ENCODE results near the gene OLFM1.

OLFM1 gene

DNA sequence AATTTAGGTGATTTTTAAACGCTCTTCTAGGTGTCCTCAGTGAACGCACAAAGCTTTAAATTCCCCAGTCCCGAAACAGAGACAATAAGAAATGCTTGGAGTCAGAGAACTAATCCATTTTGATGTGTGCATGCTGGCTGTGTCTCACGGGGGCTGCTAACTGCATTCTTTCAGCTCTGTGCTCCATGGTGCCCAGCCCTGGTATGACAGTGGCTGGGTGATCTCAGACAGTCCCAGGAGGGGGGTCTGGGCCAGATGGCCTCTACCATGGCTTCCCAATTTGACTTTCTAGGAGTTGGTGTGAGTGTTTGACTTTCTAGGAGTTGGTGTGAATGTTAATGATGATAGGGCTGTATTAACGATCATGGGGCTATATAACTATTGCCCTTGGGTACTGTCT lies 12.1 kb downstream of the OLFM1 start:
- Histone ChIP-seq H3K4me1 (ENCODE audit: control insufficient read depth in 1 of 2, insufficient read depth in 2 of 2, low read length in 2 of 2) (no peaks in the 10 kb centered on the region), H3K27ac (ENCODE audit: low read depth, low read length) (no peak overlapping the region), H3K36me3 (ENCODE audit: control insufficient read depth in 1 of 2, insufficient read depth in 2 of 2, low read length in 2 of 2) (no peaks in the 10 kb centered on the region), H3K9ac (ENCODE audit: low read depth in 1 of 2, low read length in 2 of 2) (no peak overlapping the region), H3K27me3 (ENCODE audit: control insufficient read depth in 1 of 2, insufficient read depth in 2 of 2, low read length in 2 of 2) (no peaks in the 10 kb centered on the region), H3K9me3 (ENCODE audit: control insufficient read depth in 1 of 2, low read length in 2 of 2) (no peaks in the 10 kb centered on the region), H3K4me3 (ENCODE audit: low read depth in 1 of 2, low read length in 2 of 2) (no peak overlapping the region)

DNA sequence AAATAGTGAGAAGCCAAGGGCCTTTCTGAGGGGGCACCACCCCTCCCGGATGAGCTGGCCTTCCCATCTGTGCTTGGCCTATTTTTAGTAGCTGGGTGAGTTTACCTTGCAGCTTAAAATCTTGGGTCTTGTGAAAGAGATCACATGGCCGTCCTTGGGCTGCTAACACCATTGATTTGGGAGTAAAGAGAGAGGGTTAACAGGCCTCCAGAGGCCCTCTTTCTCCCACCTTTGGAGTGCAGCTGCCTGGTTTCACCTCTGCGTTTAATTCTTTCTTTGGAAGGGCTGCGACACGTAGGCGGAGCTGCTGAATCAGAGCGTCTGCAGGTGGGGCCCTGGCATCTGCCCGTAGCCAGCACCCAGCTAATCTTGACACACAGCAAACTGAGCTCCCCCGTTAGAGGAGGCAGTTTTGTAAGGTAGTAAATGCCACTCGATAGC lies 12.8 kb downstream of the OLFM1 start:
- no peaks in the 10 kb centered on the region for H3K27me3 ChIP-seq (ENCODE audit: control insufficient read depth in 1 of 2, insufficient read depth in 2 of 2, low read length in 2 of 2)
- H3K4me1 ChIP-seq (ENCODE audit: control insufficient read depth in 1 of 2, insufficient read depth in 2 of 2, low read length in 2 of 2): no peaks in the 10 kb centered on the region
- no peak overlapping the region for H3K4me3 ChIP-seq (ENCODE audit: low read depth in 1 of 2, low read length in 2 of 2)
- no peak overlapping the region for H3K9ac ChIP-seq (ENCODE audit: low read depth in 1 of 2, low read length in 2 of 2)
- H3K36me3 ChIP-seq (ENCODE audit: control insufficient read depth in 1 of 2, insufficient read depth in 2 of 2, low read length in 2 of 2): no peaks in the 10 kb centered on the region
- H3K27ac ChIP-seq (ENCODE audit: low read depth, low read length): no peak overlapping the region
- no peaks in the 10 kb centered on the region for H3K9me3 ChIP-seq (ENCODE audit: control insufficient read depth in 1 of 2, low read length in 2 of 2)

GRCh38 chr9:135100725-135101410 lies 13.4 kb downstream of the OLFM1 start:
- H3K4me1 ChIP-seq (ENCODE audit: control insufficient read depth in 1 of 2, insufficient read depth in 2 of 2, low read length in 2 of 2): no peaks in the 10 kb centered on the region
- H3K27ac ChIP-seq (ENCODE audit: low read depth, low read length): no peak overlapping the region
- no peaks in the 10 kb centered on the region for H3K36me3 ChIP-seq (ENCODE audit: control insufficient read depth in 1 of 2, insufficient read depth in 2 of 2, low read length in 2 of 2)
- H3K4me3 ChIP-seq (ENCODE audit: low read depth in 1 of 2, low read length in 2 of 2): no peak overlapping the region
- no peak overlapping the region for H3K9ac ChIP-seq (ENCODE audit: low read depth in 1 of 2, low read length in 2 of 2)
- no peaks in the 10 kb centered on the region for H3K27me3 ChIP-seq (ENCODE audit: control insufficient read depth in 1 of 2, insufficient read depth in 2 of 2, low read length in 2 of 2)
- H3K9me3 ChIP-seq (ENCODE audit: control insufficient read depth in 1 of 2, low read length in 2 of 2): no peaks in the 10 kb centered on the region

- Histone ChIP-seq H3K9ac (ENCODE audit: low read depth in 1 of 2, low read length in 2 of 2) (no peak overlapping the region), H3K27me3 (ENCODE audit: control insufficient read depth in 1 of 2, insufficient read depth in 2 of 2, low read length in 2 of 2) (no peaks in the 10 kb centered on the region), H3K36me3 (ENCODE audit: control insufficient read depth in 1 of 2, insufficient read depth in 2 of 2, low read length in 2 of 2) (no peaks in the 10 kb centered on the region), H3K9me3 (ENCODE audit: control insufficient read depth in 1 of 2, low read length in 2 of 2) (no peaks in the 10 kb centered on the region), H3K4me3 (ENCODE audit: low read depth in 1 of 2, low read length in 2 of 2) (no peak overlapping the region), H3K4me1 (ENCODE audit: control insufficient read depth in 1 of 2, insufficient read depth in 2 of 2, low read length in 2 of 2) (no peaks in the 10 kb centered on the region), H3K27ac (ENCODE audit: low read depth, low read length) (no peak overlapping the region)
Observed at GRCh38 chr9:135101486-135101885, 14.0 kb downstream of the OLFM1 start.

DNA sequence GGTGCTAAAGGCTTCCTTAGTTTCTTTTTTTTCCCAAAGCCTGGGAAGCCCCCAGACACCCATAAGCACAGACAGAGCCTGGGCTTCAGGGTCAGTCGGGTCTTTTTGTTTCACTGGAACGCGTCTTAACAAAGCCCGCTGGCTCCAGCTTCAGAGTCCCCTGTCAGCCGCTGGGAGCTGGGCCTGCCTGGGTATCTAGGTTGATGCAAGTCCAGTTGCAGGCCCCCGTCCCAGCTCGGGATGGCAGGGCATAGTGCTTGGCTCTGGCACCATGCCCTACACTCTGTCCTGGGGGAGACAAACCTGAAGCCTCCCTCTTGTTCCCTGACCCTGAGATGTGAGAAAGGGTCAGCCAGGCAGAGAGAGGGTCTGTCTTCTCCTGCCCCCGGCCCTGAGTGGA lies 14.5 kb downstream of the OLFM1 start:
- Histone ChIP-seq H3K4me1 (ENCODE audit: control insufficient read depth in 1 of 2, insufficient read depth in 2 of 2, low read length in 2 of 2) (no peaks in the 10 kb centered on the region), H3K27me3 (ENCODE audit: control insufficient read depth in 1 of 2, insufficient read depth in 2 of 2, low read length in 2 of 2) (no peaks in the 10 kb centered on the region), H3K36me3 (ENCODE audit: control insufficient read depth in 1 of 2, insufficient read depth in 2 of 2, low read length in 2 of 2) (no peaks in the 10 kb centered on the region), H3K9ac (ENCODE audit: low read depth in 1 of 2, low read length in 2 of 2) (no peak overlapping the region), H3K9me3 (ENCODE audit: control insufficient read depth in 1 of 2, low read length in 2 of 2) (no peaks in the 10 kb centered on the region), H3K27ac (ENCODE audit: low read depth, low read length) (no peak overlapping the region), H3K4me3 (ENCODE audit: low read depth in 1 of 2, low read length in 2 of 2) (no peak overlapping the region)

DNA sequence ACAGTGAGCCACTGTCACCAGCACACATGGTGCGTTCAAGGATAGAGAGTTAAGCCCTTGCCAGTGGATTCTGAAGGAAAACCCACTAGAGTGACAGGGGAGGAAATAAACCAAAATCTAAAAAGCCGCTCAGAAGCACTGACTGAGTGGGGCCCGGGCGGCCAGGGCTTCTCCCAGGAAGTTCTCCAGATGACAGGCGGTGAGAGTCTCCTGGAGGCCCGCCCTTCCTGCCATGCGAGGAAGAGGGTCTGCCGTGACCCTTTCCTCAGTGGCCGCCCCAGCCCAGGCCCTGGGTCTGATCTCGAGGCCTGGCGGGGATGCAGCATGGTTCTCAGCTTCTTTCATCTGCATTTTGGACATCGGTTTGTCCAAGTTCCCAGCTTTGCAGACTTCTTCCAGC lies 14.9 kb downstream of the OLFM1 start:
- no peak overlapping the region for H3K27ac ChIP-seq (ENCODE audit: low read depth, low read length)
- H3K27me3 ChIP-seq (ENCODE audit: control insufficient read depth in 1 of 2, insufficient read depth in 2 of 2, low read length in 2 of 2): no peaks in the 10 kb centered on the region
- no peak overlapping the region for H3K9ac ChIP-seq (ENCODE audit: low read depth in 1 of 2, low read length in 2 of 2)
- no peaks in the 10 kb centered on the region for H3K4me1 ChIP-seq (ENCODE audit: control insufficient read depth in 1 of 2, insufficient read depth in 2 of 2, low read length in 2 of 2)
- no peak overlapping the region for H3K4me3 ChIP-seq (ENCODE audit: low read depth in 1 of 2, low read length in 2 of 2)
- H3K36me3 ChIP-seq (ENCODE audit: control insufficient read depth in 1 of 2, insufficient read depth in 2 of 2, low read length in 2 of 2): no peaks in the 10 kb centered on the region
- H3K9me3 ChIP-seq (ENCODE audit: control insufficient read depth in 1 of 2, low read length in 2 of 2): no peaks in the 10 kb centered on the region

- H3K9ac ChIP-seq (ENCODE audit: low read depth in 1 of 2, low read length in 2 of 2): no peak overlapping the region
- H3K4me1 ChIP-seq (ENCODE audit: control insufficient read depth in 1 of 2, insufficient read depth in 2 of 2, low read length in 2 of 2): no peaks in the 10 kb centered on the region
- H3K27ac ChIP-seq (ENCODE audit: low read depth, low read length): no peak overlapping the region
- H3K9me3 ChIP-seq (ENCODE audit: control insufficient read depth in 1 of 2, low read length in 2 of 2): no peaks in the 10 kb centered on the region
- H3K4me3 ChIP-seq (ENCODE audit: low read depth in 1 of 2, low read length in 2 of 2): no peak overlapping the region
- no peaks in the 10 kb centered on the region for H3K36me3 ChIP-seq (ENCODE audit: control insufficient read depth in 1 of 2, insufficient read depth in 2 of 2, low read length in 2 of 2)
- no peaks in the 10 kb centered on the region for H3K27me3 ChIP-seq (ENCODE audit: control insufficient read depth in 1 of 2, insufficient read depth in 2 of 2, low read length in 2 of 2)
Observed at GRCh38 chr9:135103001-135103446, 15.6 kb downstream of the OLFM1 start.

GRCh38 chr9:135103931-135104639 lies 16.6 kb downstream of the OLFM1 start:
- no peaks in the 10 kb centered on the region for H3K36me3 ChIP-seq (ENCODE audit: control insufficient read depth in 1 of 2, insufficient read depth in 2 of 2, low read length in 2 of 2)
- H3K27me3 ChIP-seq (ENCODE audit: control insufficient read depth in 1 of 2, insufficient read depth in 2 of 2, low read length in 2 of 2): peaks cover 0 to 5% of the 10 kb centered on the region in 2 donors
- no peak overlapping the region for H3K27ac ChIP-seq (ENCODE audit: low read depth, low read length)
- H3K4me1 ChIP-seq (ENCODE audit: control insufficient read depth in 1 of 2, insufficient read depth in 2 of 2, low read length in 2 of 2): no peaks in the 10 kb centered on the region
- H3K9me3 ChIP-seq (ENCODE audit: control insufficient read depth in 1 of 2, low read length in 2 of 2): no peaks in the 10 kb centered on the region
- no peak overlapping the region for H3K9ac ChIP-seq (ENCODE audit: low read depth in 1 of 2, low read length in 2 of 2)
- no peak overlapping the region for H3K4me3 ChIP-seq (ENCODE audit: low read depth in 1 of 2, low read length in 2 of 2)

DNA sequence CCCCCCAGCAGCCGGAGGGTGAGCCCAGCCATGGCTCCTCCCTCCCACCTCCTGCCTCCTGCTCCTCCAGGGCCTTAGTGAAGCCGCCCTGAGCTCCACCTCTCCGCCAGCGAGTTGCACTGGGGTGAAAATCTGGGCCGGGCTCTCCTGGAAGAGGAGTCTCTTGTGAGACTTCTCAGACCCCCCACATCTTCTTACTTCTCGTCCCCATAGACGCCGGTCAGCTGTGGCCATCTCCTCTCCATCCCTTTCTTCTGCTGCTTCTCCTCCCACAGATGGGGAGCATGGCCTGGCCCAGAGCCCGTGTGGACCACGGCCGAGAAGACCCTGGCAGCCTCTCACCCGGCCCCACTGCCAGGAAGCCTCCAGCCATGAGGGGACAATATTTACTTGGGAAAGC lies 17.3 kb downstream of the OLFM1 start:
- Histone ChIP-seq H3K4me3 (ENCODE audit: low read depth in 1 of 2, low read length in 2 of 2) (no peak overlapping the region), H3K27me3 (ENCODE audit: control insufficient read depth in 1 of 2, insufficient read depth in 2 of 2, low read length in 2 of 2) (peaks cover 0 to 6% of the 10 kb centered on the region in 2 donors), H3K36me3 (ENCODE audit: control insufficient read depth in 1 of 2, insufficient read depth in 2 of 2, low read length in 2 of 2) (no peaks in the 10 kb centered on the region), H3K4me1 (ENCODE audit: control insufficient read depth in 1 of 2, insufficient read depth in 2 of 2, low read length in 2 of 2) (no peaks in the 10 kb centered on the region), H3K9ac (ENCODE audit: low read depth in 1 of 2, low read length in 2 of 2) (no peak overlapping the region), H3K27ac (ENCODE audit: low read depth, low read length) (no peak overlapping the region), H3K9me3 (ENCODE audit: control insufficient read depth in 1 of 2, low read length in 2 of 2) (no peaks in the 10 kb centered on the region)

GRCh38 chr9:135105211-135105745 lies 17.8 kb downstream of the OLFM1 start:
- H3K36me3 ChIP-seq (ENCODE audit: control insufficient read depth in 1 of 2, insufficient read depth in 2 of 2, low read length in 2 of 2): no peaks in the 10 kb centered on the region
- no peaks in the 10 kb centered on the region for H3K9me3 ChIP-seq (ENCODE audit: control insufficient read depth in 1 of 2, low read length in 2 of 2)
- no peak overlapping the region for H3K9ac ChIP-seq (ENCODE audit: low read depth in 1 of 2, low read length in 2 of 2)
- H3K27ac ChIP-seq (ENCODE audit: low read depth, low read length): no peak overlapping the region
- peaks cover 0 to 6% of the 10 kb centered on the region in 2 donors for H3K27me3 ChIP-seq (ENCODE audit: control insufficient read depth in 1 of 2, insufficient read depth in 2 of 2, low read length in 2 of 2)
- H3K4me3 ChIP-seq (ENCODE audit: low read depth in 1 of 2, low read length in 2 of 2): no peak overlapping the region
- no peaks in the 10 kb centered on the region for H3K4me1 ChIP-seq (ENCODE audit: control insufficient read depth in 1 of 2, insufficient read depth in 2 of 2, low read length in 2 of 2)
